K562 (cell line): ENCODE data around the gene NEDD4L. TPM values are rescaled to one million over a fixed set of nuclear protein-coding genes. Genes with fewer than 3 reads are reported as not detected.
A peak's percentile ranks its signal among the peaks of the same experiment; 100 is the strongest.

Source experiments
- ATAC-seq: fragments of 200-7000 bp; cut with Tn5 transposase; 3 replicates; pipeline ENCODE4 v1.9.1; 2020; ENCODE audit warnings: moderate library complexity
- BruUV-seq: library from RNA; stranded (reverse); fragments of 400-500 nt; replicated peaks from 2 replicates; lab custom pipeline; 2021; lab: Mats Ljungman, UMichigan
- CTCF ChIA-PET: fragments of 300-600 bp; formaldehyde crosslinking; extraction: SDS; loops from one replicate; lab custom pipeline; 2021; ENCODE audit warnings: low intra/inter-chr PET ratio; lab: Yijun Ruan, JAX
- POLR2A ChIA-PET: fragments of 300-600, 350-650 bp; sonication (Branson Sonifier 250); formaldehyde crosslinking; extraction: SDS; loops from one replicate; lab custom pipeline; 2021; ENCODE audit warnings: antibody characterized with exemption, inconsistent platforms; lab: Yijun Ruan, JAX
- DNase-seq, 4 experiments: peaks; one replicate each; pipeline versions ENCODE4 v3.0.0 to v3.0.0-alpha.2; 2011 to 2018; ENCODE audit warnings: low spot score in 3 of 4, mixed read lengths in 3 of 4; ENCODE audit errors: extremely low read depth in 1 of 4
- FAIRE-seq: peaks from 2 replicates; lab custom pipeline; 2011; peaks lifted over from hg19 to GRCh38; lab: Jason Lieb, UNC
- H2AFZ ChIP-seq: 2 replicates; pipeline ENCODE4 v1.6.0; 2011; ENCODE audit warnings: low read depth, low read length, control low read depth, inconsistent platforms
- H3K27ac ChIP-seq: fragments of 200-600 bp; 3 replicates; pipeline ENCODE4 v1.8.0; 2011; ENCODE audit warnings: low read depth, mild to moderate bottlenecking, control low read depth, inconsistent platforms, low read length, moderate library complexity, mixed read lengths; ENCODE audit errors: extremely low read depth
- H3K27me3 ChIP-seq, 2 experiments: fragments of 300-600 bp in 1 of 2; 2 replicates in 1 of 2; 3 replicates in 1 of 2; pipeline versions ENCODE4 v1.6.0 to v1.8.0; 2011; ENCODE audit warnings: inconsistent platforms in 2 of 2, low read length in 2 of 2, mild to moderate bottlenecking in 1 of 2, mixed read lengths in 1 of 2, moderate library complexity in 1 of 2; ENCODE audit not compliant: control insufficient read depth in 2 of 2, insufficient read depth in 2 of 2
- H3K36me3 ChIP-seq: fragments of 300-600 bp; 3 replicates; pipeline ENCODE4 v1.8.0; 2011; ENCODE audit warnings: mild to moderate bottlenecking, low read length, inconsistent platforms; ENCODE audit not compliant: control insufficient read depth, insufficient read depth
- H3K4me1 ChIP-seq, 2 experiments: fragments of 200-600 bp in 1 of 2; replicated peaks in 1 of 2; 2 replicates in 1 of 2; 3 replicates in 1 of 2; pipeline versions ENCODE4 v1.5.1 to v1.8.0; 2011; ENCODE audit warnings: inconsistent platforms in 2 of 2, low read length in 2 of 2, mild to moderate bottlenecking in 1 of 2, mixed read lengths in 1 of 2, moderate library complexity in 1 of 2; ENCODE audit not compliant: control insufficient read depth in 2 of 2, insufficient read depth in 2 of 2
- H3K4me2 ChIP-seq: 2 replicates; pipeline ENCODE4 v1.6.1; 2011; ENCODE audit warnings: low read length, control low read depth, inconsistent platforms, mixed read lengths; ENCODE audit not compliant: insufficient read depth
- H3K4me3 ChIP-seq: fragments of 200-600 bp; sonication (generic), shearing (Covaris generic); 2 replicates; pipeline ENCODE4 v1.5.1; 2016; ENCODE audit warnings: control low read depth, inconsistent platforms
- H3K79me2 ChIP-seq: fragments of 200-600 bp; 3 replicates; pipeline ENCODE4 v1.8.0; 2011; ENCODE audit warnings: low read length, inconsistent platforms; ENCODE audit not compliant: control insufficient read depth, insufficient read depth
- H3K9ac ChIP-seq, 2 experiments: 2 replicates each; pipeline versions ENCODE4 v1.6.0 to v1.6.1; 2011; ENCODE audit warnings: low read depth in 2 of 2, low read length in 2 of 2, control low read depth in 1 of 2, inconsistent platforms in 1 of 2, mild to moderate bottlenecking in 1 of 2, mixed read lengths in 1 of 2; ENCODE audit not compliant: insufficient read depth in 1 of 2
- H3K9me1 ChIP-seq: one replicate; pipeline ENCODE4 v1.6.0; 2011; ENCODE audit warnings: inconsistent platforms, mild to moderate bottlenecking, low read length, moderate library complexity; ENCODE audit not compliant: control insufficient read depth, insufficient read depth
- H3K9me3 ChIP-seq: replicated peaks from 2 replicates; pipeline ENCODE4 v1.5.1; 2011; ENCODE audit warnings: low read depth, low read length, inconsistent platforms; ENCODE audit not compliant: control insufficient read depth, insufficient read depth
- H4K20me1 ChIP-seq: replicated peaks from 2 replicates; pipeline ENCODE4 v1.6.1; 2011; ENCODE audit warnings: low read length, inconsistent platforms, mixed read lengths; ENCODE audit not compliant: control insufficient read depth, insufficient read depth
- CBX8 ChIP-seq: fragments of 200-600 bp; sonication (generic); IDR thresholded peaks from 2 replicates; pipeline ENCODE4 v1.6.1; 2012; ENCODE audit warnings: borderline replicate concordance, mixed run types, low read depth, mild to moderate bottlenecking, moderate library complexity, mixed read lengths, low read length, control low read depth, inconsistent platforms; ENCODE audit not compliant: poor library complexity, severe bottlenecking; ENCODE audit errors: extremely low read depth
- PHF20 ChIP-seq: fragments of 450-650 bp; IDR thresholded peaks from 2 replicates; pipeline ENCODE4 v1.6.1; 2018; ENCODE audit not compliant: partially characterized antibody
- RBFOX2 ChIP-seq: fragments of 200-400 bp; formaldehyde crosslinking; IDR thresholded peaks from 2 replicates; pipeline ENCODE4 v1.6.1; 2017; ENCODE audit warnings: low read depth, mild to moderate bottlenecking, low read length, moderate library complexity
- ZNF12 ChIP-seq: sonication (generic); formaldehyde crosslinking; IDR thresholded peaks from 2 replicates; pipeline ENCODE4 v1.4.0; 2020; ENCODE audit warnings: mild to moderate bottlenecking, missing genetic modification reagents
- ZNF280A ChIP-seq: fragments of 450-650 bp; IDR thresholded peaks from 2 replicates; pipeline ENCODE4 v1.6.1; 2018; ENCODE audit warnings: mild to moderate bottlenecking, low read depth; ENCODE audit not compliant: partially characterized antibody
- ZNF778 ChIP-seq: fragments of 450-650 bp; formaldehyde crosslinking; IDR thresholded peaks from 2 replicates; pipeline ENCODE4 v1.4.0; 2020; ENCODE audit warnings: mild to moderate bottlenecking, moderate library complexity
- WGBS: fragments of 100-300 bp; shearing (Covaris generic); methylation state at CpG from one replicate; pipeline ENCODE4 v1.1.6; 2016; ENCODE audit warnings: low coverage, mixed read lengths; ENCODE audit not compliant: insufficient coverage; ENCODE audit errors: missing lambda C conversion rate; 5-methylcytosine and 5-hydroxymethylcytosine counted together
- in situ Hi-C: fragments of 300-500 bp; cut with MboI; formaldehyde crosslinking; loops from 4 replicates; pipeline ENCODE4 v1.15.0; 2018; ENCODE audit warnings: inconsistent platforms, mixed read lengths
- intact Hi-C: fragments of 100-400 bp; cut with micrococcal nuclease; formaldehyde crosslinking; loops from 2 replicates; pipeline ENCODE4 v1.14.2; 2022
- polyA plus RNA-seq, 8 experiments: library from polyadenylated mRNA; depleted of rRNA in 4 of 8; stranded (reverse) in 5 of 8; unstranded in 3 of 8; fragments of >200 nt; fragmentation: Nextera tagmentation in 2 of 8; fragmentation: Illumina TruSeq in 1 of 8; extraction: Ambion mirVana in 2 of 8; extraction: Trizol in 1 of 8; gene quantifications; 2 replicates each; pipeline versions ENCODE4 v1.2.1 to v1.2.3, GENCODE V29; 2011 to 2014; ENCODE audit warnings: inconsistent platforms in 1 of 8, missing spikeins in 1 of 8
- total RNA-seq, 7 experiments: library from RNA; depleted of rRNA in 6 of 7; stranded (reverse); fragments of >200 nt in 6 of 7; fragmentation: Illumina TruSeq in 2 of 7; extraction: Trizol in 2 of 7; gene quantifications; 2 replicates each; pipeline versions ENCODE4 v1.2.1 to v1.2.3, GENCODE V29; 2011 to 2021; ENCODE audit warnings: low replicate concordance in 1 of 7
- TF ChIP-seq, protein P1 (sequence below): fragments of 200-600 bp; sonication (generic); IDR thresholded peaks from one replicate; pipeline ENCODE4 v1.6.1; 2012; ENCODE audit warnings: mild to moderate bottlenecking, low read depth, low read length, inconsistent platforms

NEDD4L gene
- total and polyA plus RNA-seq, 9 of the 15 experiments (the other 6 are each of a cell fraction or from before 2014, with no cell fraction given) = 8.1 to 33.4 (median 19.9) TPM

DNA sequence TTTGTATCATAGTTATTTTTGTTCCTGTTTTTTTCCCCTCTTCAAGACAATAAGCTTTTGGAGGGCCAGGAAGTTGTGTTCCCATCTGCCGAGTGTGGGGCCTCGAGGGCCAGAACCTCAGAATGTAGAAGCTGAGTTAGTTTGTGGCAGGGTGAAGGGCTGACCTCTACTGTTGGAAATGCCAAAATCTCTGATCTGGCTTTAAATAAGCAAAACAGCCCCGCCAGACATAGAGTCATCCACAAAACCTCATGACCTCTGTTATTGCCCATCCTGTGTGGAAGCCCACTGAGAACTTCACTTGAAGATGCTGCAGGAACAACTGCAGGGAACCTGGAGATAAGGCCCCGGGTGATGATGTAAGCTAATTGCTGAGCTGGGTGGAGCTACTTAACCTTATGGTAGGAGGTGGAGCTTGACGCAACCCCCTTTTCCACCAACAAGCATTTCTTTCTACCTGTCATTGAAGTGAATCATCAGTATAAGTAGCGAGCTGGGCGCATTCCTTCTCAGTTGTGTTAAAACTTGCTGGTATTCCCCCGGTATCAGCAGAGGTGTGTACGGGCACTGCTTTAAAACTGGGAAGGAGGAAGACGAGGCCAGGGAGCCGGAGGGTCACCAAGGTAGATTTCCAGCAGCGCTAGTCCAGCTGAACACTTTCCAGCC lies 177.2 kb downstream of the NEDD4L start:
- peak; percentile 99 for FAIRE-seq
- H2AFZ ChIP-seq = peak overlapping the region; percentile 65
- DNase-seq = peak; percentile 82 to 88 (median 86)
- POLR2A ChIA-PET = interaction anchor here (0.6 to 1.2 kb wide), 7 partner anchors 13 to 83 kb away, joined by 3 to 5 read pairs (median 3); no protein-coding TSS in a partner anchor
- peak overlapping the region; percentile 83 for H3K27ac ChIP-seq
- H3K27me3 ChIP-seq = no peaks in the 10 kb centered on the region
- intact Hi-C loops = no loop called here
- H3K4me3 ChIP-seq = peak overlapping the region; percentile 42
- H3K9me3 ChIP-seq = no peaks in the 10 kb centered on the region
- 8% methylated on average over 10 of the region's 12 CpGs for WGBS
- in situ Hi-C loops = no loop called here
- no peaks in the 10 kb centered on the region for H3K9me1 ChIP-seq
- peaks cover 6 to 27% of the 10 kb centered on the region in 2 experiments; a peak in 4 of 5 replicates for H3K4me1 ChIP-seq
- no peaks in the 10 kb centered on the region for H3K36me3 ChIP-seq
- H3K9ac ChIP-seq = peak overlapping the region; percentile 73 to 90; a peak in 3 of 4 replicates
- no peaks in the 10 kb centered on the region for H4K20me1 ChIP-seq
- BruUV-seq = no TSS peak
- peaks cover 40% of the 10 kb centered on the region for H3K79me2 ChIP-seq
- peak; percentile 89 for ATAC-seq
- CTCF ChIA-PET = no interaction called here
- H3K4me2 ChIP-seq = peak overlapping the region; percentile 95
- TF ChIP-seq RBFOX2 (no peak; the same call in none of the 2 replicates), ZNF778 (CRISPR knock-in tag) (no peak), CBX8 (no peak), ZNF280A (no peak), PHF20 (peak; percentile 27), ZNF12 (no peak)
- TF ChIP-seq, protein P1, sequence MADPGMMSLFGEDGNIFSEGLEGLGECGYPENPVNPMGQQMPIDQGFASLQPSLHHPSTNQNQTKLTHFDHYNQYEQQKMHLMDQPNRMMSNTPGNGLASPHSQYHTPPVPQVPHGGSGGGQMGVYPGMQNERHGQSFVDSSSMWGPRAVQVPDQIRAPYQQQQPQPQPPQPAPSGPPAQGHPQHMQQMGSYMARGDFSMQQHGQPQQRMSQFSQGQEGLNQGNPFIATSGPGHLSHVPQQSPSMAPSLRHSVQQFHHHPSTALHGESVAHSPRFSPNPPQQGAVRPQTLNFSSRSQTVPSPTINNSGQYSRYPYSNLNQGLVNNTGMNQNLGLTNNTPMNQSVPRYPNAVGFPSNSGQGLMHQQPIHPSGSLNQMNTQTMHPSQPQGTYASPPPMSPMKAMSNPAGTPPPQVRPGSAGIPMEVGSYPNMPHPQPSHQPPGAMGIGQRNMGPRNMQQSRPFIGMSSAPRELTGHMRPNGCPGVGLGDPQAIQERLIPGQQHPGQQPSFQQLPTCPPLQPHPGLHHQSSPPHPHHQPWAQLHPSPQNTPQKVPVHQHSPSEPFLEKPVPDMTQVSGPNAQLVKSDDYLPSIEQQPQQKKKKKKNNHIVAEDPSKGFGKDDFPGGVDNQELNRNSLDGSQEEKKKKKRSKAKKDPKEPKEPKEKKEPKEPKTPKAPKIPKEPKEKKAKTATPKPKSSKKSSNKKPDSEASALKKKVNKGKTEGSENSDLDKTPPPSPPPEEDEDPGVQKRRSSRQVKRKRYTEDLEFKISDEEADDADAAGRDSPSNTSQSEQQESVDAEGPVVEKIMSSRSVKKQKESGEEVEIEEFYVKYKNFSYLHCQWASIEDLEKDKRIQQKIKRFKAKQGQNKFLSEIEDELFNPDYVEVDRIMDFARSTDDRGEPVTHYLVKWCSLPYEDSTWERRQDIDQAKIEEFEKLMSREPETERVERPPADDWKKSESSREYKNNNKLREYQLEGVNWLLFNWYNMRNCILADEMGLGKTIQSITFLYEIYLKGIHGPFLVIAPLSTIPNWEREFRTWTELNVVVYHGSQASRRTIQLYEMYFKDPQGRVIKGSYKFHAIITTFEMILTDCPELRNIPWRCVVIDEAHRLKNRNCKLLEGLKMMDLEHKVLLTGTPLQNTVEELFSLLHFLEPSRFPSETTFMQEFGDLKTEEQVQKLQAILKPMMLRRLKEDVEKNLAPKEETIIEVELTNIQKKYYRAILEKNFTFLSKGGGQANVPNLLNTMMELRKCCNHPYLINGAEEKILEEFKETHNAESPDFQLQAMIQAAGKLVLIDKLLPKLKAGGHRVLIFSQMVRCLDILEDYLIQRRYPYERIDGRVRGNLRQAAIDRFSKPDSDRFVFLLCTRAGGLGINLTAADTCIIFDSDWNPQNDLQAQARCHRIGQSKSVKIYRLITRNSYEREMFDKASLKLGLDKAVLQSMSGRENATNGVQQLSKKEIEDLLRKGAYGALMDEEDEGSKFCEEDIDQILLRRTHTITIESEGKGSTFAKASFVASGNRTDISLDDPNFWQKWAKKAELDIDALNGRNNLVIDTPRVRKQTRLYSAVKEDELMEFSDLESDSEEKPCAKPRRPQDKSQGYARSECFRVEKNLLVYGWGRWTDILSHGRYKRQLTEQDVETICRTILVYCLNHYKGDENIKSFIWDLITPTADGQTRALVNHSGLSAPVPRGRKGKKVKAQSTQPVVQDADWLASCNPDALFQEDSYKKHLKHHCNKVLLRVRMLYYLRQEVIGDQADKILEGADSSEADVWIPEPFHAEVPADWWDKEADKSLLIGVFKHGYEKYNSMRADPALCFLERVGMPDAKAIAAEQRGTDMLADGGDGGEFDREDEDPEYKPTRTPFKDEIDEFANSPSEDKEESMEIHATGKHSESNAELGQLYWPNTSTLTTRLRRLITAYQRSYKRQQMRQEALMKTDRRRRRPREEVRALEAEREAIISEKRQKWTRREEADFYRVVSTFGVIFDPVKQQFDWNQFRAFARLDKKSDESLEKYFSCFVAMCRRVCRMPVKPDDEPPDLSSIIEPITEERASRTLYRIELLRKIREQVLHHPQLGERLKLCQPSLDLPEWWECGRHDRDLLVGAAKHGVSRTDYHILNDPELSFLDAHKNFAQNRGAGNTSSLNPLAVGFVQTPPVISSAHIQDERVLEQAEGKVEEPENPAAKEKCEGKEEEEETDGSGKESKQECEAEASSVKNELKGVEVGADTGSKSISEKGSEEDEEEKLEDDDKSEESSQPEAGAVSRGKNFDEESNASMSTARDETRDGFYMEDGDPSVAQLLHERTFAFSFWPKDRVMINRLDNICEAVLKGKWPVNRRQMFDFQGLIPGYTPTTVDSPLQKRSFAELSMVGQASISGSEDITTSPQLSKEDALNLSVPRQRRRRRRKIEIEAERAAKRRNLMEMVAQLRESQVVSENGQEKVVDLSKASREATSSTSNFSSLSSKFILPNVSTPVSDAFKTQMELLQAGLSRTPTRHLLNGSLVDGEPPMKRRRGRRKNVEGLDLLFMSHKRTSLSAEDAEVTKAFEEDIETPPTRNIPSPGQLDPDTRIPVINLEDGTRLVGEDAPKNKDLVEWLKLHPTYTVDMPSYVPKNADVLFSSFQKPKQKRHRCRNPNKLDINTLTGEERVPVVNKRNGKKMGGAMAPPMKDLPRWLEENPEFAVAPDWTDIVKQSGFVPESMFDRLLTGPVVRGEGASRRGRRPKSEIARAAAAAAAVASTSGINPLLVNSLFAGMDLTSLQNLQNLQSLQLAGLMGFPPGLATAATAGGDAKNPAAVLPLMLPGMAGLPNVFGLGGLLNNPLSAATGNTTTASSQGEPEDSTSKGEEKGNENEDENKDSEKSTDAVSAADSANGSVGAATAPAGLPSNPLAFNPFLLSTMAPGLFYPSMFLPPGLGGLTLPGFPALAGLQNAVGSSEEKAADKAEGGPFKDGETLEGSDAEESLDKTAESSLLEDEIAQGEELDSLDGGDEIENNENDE = no peak
